ENCODE results near the gene NR2C2.

DNA sequence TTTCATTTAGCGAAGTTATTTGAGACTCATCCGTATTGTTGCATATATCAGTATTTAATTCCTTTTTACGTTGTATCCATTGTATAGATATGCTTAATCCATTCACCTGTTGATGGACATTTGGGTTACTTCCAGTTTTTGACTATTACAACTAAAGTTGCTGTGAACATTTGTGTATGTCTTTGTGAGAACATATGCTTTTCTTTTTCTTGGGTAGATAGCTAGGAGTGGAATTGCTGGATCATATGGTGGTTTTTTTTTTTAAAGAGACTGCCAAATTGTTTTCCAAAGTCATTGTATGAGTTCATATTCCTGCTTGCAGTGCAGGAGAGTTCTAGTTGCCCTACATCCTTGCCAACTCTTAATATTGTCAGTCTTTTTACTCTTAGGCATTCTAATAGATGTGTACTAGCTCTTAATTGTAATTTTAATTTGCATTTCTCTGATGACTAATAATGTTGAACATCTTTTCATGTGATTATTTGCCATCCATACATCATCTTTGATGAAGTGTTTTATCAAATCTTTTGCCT is 37.3 kb downstream of the NR2C2 start:
- TF ChIP-seq, protein P1, sequence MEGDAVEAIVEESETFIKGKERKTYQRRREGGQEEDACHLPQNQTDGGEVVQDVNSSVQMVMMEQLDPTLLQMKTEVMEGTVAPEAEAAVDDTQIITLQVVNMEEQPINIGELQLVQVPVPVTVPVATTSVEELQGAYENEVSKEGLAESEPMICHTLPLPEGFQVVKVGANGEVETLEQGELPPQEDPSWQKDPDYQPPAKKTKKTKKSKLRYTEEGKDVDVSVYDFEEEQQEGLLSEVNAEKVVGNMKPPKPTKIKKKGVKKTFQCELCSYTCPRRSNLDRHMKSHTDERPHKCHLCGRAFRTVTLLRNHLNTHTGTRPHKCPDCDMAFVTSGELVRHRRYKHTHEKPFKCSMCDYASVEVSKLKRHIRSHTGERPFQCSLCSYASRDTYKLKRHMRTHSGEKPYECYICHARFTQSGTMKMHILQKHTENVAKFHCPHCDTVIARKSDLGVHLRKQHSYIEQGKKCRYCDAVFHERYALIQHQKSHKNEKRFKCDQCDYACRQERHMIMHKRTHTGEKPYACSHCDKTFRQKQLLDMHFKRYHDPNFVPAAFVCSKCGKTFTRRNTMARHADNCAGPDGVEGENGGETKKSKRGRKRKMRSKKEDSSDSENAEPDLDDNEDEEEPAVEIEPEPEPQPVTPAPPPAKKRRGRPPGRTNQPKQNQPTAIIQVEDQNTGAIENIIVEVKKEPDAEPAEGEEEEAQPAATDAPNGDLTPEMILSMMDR (IDR thresholded peaks at IDR 0.05): no peak
- TF ChIP-seq ZNF263 (CRISPR knock-in tag; IDR thresholded peaks at IDR 0.05; ENCODE audit: low read depth) (no peak), ZNF121 (CRISPR knock-in tag; IDR thresholded peaks at IDR 0.05) (no peak), SOX15 (CRISPR knock-in tag; IDR thresholded peaks at IDR 0.05) (no peak), SP1 (CRISPR knock-in tag; conservative IDR thresholded peaks at IDR 0.05) (no peak), TEAD4 (CRISPR knock-in tag; IDR thresholded peaks at IDR 0.05) (no peak)
- TF ChIP-seq, protein P2, sequence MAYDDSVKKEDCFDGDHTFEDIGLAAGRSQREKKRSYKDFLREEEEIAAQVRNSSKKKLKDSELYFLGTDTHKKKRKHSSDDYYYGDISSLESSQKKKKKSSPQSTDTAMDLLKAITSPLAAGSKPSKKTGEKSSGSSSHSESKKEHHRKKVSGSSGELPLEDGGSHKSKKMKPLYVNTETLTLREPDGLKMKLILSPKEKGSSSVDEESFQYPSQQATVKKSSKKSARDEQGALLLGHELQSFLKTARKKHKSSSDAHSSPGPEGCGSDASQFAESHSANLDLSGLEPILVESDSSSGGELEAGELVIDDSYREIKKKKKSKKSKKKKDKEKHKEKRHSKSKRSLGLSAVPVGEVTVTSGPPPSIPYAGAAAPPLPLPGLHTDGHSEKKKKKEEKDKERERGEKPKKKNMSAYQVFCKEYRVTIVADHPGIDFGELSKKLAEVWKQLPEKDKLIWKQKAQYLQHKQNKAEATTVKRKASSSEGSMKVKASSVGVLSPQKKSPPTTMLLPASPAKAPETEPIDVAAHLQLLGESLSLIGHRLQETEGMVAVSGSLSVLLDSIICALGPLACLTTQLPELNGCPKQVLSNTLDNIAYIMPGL (CRISPR knock-in tag; IDR thresholded peaks at IDR 0.05): no peak
- TF ChIP-seq, protein P3, sequence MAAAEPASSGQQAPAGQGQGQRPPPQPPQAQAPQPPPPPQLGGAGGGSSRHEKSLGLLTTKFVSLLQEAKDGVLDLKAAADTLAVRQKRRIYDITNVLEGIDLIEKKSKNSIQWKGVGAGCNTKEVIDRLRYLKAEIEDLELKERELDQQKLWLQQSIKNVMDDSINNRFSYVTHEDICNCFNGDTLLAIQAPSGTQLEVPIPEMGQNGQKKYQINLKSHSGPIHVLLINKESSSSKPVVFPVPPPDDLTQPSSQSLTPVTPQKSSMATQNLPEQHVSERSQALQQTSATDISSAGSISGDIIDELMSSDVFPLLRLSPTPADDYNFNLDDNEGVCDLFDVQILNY (CRISPR knock-in tag; IDR thresholded peaks at IDR 0.05): no peak
- TF ChIP-seq, protein P4, sequence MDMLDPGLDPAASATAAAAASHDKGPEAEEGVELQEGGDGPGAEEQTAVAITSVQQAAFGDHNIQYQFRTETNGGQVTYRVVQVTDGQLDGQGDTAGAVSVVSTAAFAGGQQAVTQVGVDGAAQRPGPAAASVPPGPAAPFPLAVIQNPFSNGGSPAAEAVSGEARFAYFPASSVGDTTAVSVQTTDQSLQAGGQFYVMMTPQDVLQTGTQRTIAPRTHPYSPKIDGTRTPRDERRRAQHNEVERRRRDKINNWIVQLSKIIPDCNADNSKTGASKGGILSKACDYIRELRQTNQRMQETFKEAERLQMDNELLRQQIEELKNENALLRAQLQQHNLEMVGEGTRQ (CRISPR knock-in tag; IDR thresholded peaks at IDR 0.05): no peak
- TF ChIP-seq, protein P5, sequence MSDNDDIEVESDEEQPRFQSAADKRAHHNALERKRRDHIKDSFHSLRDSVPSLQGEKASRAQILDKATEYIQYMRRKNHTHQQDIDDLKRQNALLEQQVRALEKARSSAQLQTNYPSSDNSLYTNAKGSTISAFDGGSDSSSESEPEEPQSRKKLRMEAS (CRISPR knock-in tag; IDR thresholded peaks at IDR 0.05): no peak
